Activated naive CD8-positive, alpha-beta T cell (primary cell): ENCODE measurements around the gene IPPK.
"Not testable (repeated sequence)": the region's sequence is repeated elsewhere in the genome, so short reads cannot be mapped to it uniquely, and the experiment has no call there.

Source experiments
- H3K27ac Mint-ChIP-seq: one replicate; pipeline ENCODE4 v1.8.0; 2021; ENCODE audit warnings: mixed read lengths
- H3K27me3 Mint-ChIP-seq: one replicate; pipeline ENCODE4 v1.8.0; 2021; ENCODE audit warnings: mixed read lengths
- H3K36me3 Mint-ChIP-seq: one replicate; pipeline ENCODE4 v1.8.0; 2021; ENCODE audit warnings: mixed read lengths
- H3K4me1 Mint-ChIP-seq: one replicate; pipeline ENCODE4 v1.8.0; 2021; ENCODE audit warnings: low read depth, mixed read lengths
- H3K4me3 Mint-ChIP-seq: one replicate; pipeline ENCODE4 v1.8.0; 2021; ENCODE audit warnings: mild to moderate bottlenecking, mixed read lengths
- H3K9me3 Mint-ChIP-seq: one replicate; pipeline ENCODE4 v1.8.0; 2021; ENCODE audit warnings: low read depth, mixed read lengths

Gene IPPK

DNA sequence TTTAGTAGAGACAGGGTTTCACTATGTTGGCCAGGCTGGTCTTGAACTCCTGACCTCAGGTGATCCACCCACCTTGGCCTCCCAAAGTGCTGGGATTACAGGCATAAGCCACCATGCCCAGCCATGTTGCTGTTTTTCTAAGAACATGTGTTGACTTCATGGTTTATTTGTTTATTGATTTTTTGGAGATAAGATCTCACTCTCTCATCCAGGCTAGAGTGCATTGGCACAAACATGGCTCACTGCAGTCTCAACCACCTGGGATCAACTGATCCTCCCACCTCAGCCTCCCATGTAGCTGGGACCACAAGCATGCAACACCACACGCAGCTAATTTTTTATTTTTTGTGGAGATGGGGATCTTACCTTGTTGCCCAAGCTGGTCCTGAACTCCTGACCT is 74.9 kb downstream of the IPPK start:
- not testable (repeated sequence) for H3K4me1 Mint-ChIP-seq, H3K36me3 Mint-ChIP-seq, H3K27me3 Mint-ChIP-seq, H3K9me3 Mint-ChIP-seq, H3K4me3 Mint-ChIP-seq, H3K27ac Mint-ChIP-seq

DNA sequence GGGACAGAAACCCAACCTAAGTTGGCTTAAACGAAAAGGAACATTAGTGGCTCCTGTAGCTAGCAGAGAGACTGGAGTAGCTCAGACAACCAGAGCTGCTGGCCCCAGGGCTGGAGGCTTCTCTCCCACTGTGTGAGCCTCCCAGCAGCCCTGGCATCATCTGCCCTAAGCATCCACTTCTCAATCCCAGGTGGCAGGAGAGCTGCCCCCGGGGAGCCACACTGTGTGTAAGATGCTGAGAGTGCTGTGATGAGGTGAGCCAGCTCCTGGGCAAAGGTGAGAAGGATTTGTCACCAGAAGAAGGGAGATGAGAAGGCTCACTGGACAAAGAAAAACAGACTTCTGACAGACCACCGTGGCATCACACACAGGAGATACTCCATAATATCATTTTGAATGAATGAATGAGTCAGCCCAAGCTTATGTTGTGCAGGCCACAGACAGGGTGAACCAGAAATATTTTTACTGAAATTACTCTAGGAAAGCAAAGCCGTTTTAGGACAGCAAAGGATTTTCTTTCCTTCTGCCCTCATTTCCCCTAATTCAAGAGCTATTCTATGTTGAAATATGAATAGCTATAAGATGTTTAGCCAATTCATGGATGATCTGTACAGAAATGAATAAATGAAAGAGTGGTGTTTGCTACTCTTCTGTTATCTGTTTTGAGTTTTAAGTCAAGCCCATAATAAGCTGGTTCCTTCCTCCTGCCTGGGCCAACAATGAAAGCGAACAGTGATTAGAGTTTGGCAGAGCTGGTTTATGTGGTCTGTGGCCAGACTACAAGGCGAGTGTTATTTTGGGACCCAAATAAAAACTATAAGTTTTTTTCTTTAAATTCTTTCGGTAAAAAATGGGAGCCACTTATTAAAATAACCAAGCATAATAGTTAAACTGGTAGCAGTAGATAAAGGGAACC is 76.7 kb downstream of the IPPK start:
- Mint-ChIP-seq H3K27ac (no peak overlapping the region), H3K9me3 (no peaks in the 10 kb centered on the region), H3K36me3 (no peaks in the 10 kb centered on the region), H3K4me3 (no peak overlapping the region), H3K27me3 (no peaks in the 10 kb centered on the region), H3K4me1 (no peaks in the 10 kb centered on the region)

DNA sequence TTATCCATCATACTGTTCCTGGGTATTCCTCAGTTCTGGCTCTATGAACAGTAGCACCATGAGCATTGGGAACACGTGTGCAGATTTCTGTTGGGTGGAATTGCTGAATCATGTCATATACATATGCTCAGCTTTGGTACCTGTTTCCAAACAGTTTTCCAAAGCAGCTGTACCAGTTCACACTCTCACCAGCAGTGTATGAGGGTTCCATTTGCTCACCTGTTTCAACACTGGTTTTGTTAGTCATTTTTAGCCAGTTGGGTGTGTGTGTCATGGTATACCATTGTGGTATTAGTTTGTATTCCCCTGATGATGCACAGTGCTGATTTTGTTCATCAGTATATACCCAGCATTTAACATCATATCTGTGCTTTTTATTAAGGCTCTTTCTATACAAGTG is 77.4 kb downstream of the IPPK start:
- no peak overlapping the region for H3K27ac Mint-ChIP-seq
- no peaks in the 10 kb centered on the region for H3K27me3 Mint-ChIP-seq
- no peaks in the 10 kb centered on the region for H3K4me1 Mint-ChIP-seq
- no peaks in the 10 kb centered on the region for H3K9me3 Mint-ChIP-seq
- no peak overlapping the region for H3K4me3 Mint-ChIP-seq
- H3K36me3 Mint-ChIP-seq: peaks cover under 1% of the 10 kb centered on the region

DNA sequence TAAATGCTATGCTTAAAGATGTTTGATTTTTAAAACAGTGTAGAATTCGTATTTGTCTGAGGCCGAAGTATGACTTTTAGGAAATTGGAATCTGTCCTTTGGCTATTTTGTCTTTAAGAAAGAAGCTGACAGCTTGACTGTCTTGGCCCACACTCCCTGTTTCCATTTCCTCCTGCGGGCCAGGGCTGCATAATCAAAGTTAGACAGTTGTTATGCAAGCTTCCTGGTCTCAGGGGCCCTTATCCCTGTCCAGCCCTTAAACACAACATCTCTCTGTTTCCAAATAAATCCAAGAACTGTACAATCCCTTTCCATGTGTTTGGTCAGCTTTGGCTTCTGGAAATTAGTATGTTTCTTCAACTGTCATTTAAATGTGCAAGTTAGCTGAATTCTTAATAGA is 79.6 kb downstream of the IPPK start:
- H3K27me3 Mint-ChIP-seq: no peaks in the 10 kb centered on the region

DNA sequence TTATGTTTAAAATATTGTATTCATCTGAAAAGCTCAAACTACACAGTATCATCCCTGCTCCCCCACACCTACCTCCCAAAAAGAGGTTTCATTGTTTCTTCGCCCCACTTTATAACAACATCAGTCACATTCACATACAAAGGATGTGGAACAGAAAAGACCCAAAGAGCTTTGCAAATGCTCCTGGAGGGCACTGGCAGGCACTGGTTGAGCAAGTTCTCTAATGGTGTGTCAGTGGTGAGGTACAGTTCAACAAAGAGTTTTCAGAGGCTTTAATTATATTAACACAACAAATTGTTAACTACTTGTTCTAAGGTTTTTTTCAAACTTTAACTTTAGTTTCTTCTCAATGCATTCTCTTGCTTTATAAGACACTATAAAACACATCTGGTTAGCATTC is 80.0 kb downstream of the IPPK start:
- Mint-ChIP-seq H3K27me3 (no peaks in the 10 kb centered on the region), H3K4me1 (no peaks in the 10 kb centered on the region), H3K9me3 (no peaks in the 10 kb centered on the region), H3K4me3 (no peak overlapping the region), H3K27ac (no peak overlapping the region), H3K36me3 (peaks cover 8% of the 10 kb centered on the region)

More for the DNA sequence above, 79.6 kb downstream of the IPPK start:
- H3K9me3 Mint-ChIP-seq: no peaks in the 10 kb centered on the region
- no peaks in the 10 kb centered on the region for H3K4me1 Mint-ChIP-seq
- no peak overlapping the region for H3K4me3 Mint-ChIP-seq
- H3K27ac Mint-ChIP-seq: no peak overlapping the region
- peaks cover 7% of the 10 kb centered on the region for H3K36me3 Mint-ChIP-seq

DNA sequence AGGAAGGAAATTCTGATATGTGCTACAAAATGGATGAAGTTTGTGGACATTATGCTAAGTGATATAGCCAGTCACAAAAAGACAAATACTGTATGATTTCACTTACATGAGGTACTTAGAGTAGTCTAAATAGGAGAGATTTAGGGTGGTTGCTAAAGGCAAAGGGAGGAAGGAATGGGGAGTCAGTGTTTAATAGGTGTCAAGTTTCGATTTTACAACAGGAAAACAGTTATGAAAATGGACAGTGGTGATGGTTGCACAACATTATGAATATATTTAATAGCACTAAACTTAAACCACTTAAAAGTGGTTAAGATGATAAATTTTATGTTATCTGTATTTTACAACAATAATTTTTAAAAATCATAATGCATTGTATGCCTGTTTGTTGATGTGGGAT is 93.8 kb downstream of the IPPK start:
- H3K4me1 Mint-ChIP-seq: no peaks in the 10 kb centered on the region
- H3K9me3 Mint-ChIP-seq: no peaks in the 10 kb centered on the region

DNA sequence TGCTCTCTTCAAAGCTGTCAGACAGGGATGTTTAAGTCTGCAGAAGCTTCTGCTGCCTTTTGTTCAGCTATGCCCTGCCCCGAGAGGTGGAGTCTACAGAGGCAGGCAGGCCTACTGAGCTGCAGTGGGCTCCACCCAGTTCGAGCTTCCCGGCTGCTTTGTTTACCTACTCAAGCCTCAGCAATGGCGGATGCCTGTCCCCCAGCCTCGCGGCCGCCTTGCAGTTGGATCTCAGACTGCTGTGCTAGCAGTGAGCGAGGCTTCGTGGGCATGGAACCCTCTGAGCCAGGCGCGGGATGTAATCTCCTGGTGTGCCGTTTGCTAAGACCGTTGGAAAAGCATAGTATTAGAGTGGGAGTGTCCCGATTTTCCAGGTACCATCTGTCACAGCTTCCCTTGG is 96.3 kb downstream of the IPPK start:
- not testable (repeated sequence) for H3K4me3 Mint-ChIP-seq, H3K9me3 Mint-ChIP-seq, H3K4me1 Mint-ChIP-seq, H3K27me3 Mint-ChIP-seq, H3K27ac Mint-ChIP-seq, H3K36me3 Mint-ChIP-seq

More for the DNA sequence above, 93.8 kb downstream of the IPPK start:
- no peak overlapping the region for H3K4me3 Mint-ChIP-seq
- peaks cover 8% of the 10 kb centered on the region for H3K36me3 Mint-ChIP-seq
- no peak overlapping the region for H3K27ac Mint-ChIP-seq
- H3K27me3 Mint-ChIP-seq: no peaks in the 10 kb centered on the region

DNA sequence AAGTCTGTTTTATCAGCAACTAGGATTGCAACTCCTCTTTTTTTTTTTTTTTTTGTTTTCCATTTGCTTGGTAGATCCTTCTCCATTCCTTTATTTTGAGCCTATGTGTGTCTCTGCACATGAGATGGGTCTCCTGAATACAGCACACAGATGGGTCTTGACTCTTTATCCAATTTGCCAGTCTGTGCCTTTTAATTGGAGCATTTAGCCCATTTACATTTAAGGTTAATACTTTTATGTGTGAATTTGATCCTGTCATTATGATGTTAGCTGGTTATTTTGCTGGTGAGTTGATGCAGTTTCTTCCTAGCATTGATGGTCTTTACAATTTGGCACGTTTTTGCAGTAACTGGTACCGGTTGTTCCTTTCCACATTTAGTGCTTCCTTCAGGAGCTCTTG is 98.1 kb downstream of the IPPK start:
- not testable (repeated sequence) for H3K36me3 Mint-ChIP-seq, H3K27me3 Mint-ChIP-seq, H3K4me3 Mint-ChIP-seq, H3K4me1 Mint-ChIP-seq, H3K27ac Mint-ChIP-seq, H3K9me3 Mint-ChIP-seq

DNA sequence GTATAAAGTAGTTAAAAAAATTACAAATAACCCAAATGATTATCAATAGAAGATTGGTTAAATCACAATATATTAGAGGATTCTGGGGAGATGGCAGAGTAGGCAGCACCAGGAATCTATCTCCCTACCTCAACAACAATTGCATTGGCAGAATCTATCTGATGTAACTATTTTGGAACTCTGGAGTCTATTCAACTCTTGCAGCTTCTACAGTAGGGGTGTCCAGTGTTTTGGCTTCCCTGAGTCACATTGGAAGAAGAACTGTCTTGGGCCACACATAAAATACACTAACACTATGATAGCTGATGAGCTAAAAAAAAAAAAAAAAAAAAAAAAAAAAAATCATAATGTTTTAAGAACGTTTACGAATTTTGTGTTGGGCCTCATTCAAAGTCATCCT is 104.9 kb downstream of the IPPK start:
- H3K4me1 Mint-ChIP-seq: no peaks in the 10 kb centered on the region

DNA sequence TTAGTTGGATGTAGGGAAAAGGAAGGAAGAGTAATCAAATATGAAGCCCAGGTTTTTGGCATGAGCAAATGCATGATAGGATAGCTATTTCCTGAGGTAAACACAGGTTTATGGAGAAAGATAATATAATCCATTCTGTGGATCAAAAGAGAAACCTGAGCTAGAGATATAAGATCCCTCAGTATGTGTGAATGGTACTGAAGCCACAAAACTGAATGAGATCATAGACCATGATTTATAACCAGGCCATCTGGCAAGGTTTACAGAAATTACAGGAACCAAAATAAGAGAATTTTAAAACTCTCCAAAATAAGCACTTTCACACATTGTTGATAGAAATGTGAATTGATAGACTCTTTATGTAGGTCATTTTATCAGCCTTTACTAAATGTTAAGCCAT is 105.4 kb downstream of the IPPK start:
- Mint-ChIP-seq H3K27me3 (no peaks in the 10 kb centered on the region), H3K27ac (no peak overlapping the region), H3K9me3 (peaks cover 10% of the 10 kb centered on the region), H3K4me1 (no peaks in the 10 kb centered on the region), H3K36me3 (peaks cover 9% of the 10 kb centered on the region), H3K4me3 (no peak overlapping the region)

More for the DNA sequence above, 104.9 kb downstream of the IPPK start:
- Mint-ChIP-seq H3K27ac (no peak overlapping the region), H3K4me3 (no peak overlapping the region), H3K36me3 (peaks cover 11% of the 10 kb centered on the region), H3K9me3 (peaks cover 10% of the 10 kb centered on the region), H3K27me3 (no peaks in the 10 kb centered on the region)
